GM12878 (cell line): ENCODE measurements around the gene SNX22. TPM values are rescaled to one million over a fixed set of nuclear protein-coding genes. Genes with fewer than 3 reads are reported as not detected.

ENCODE experiments used
- ATAC-seq: fragments of 200-7000 bp; cut with Tn5 transposase; 3 replicates; pipeline ENCODE4 v1.9.1; 2020; ENCODE audit warnings: mild to moderate bottlenecking, moderate library complexity
- BruUV-seq: library from RNA; stranded (reverse); fragments of 400-500 nt; replicated peaks from 2 replicates; lab custom pipeline; 2021; lab: Mats Ljungman, UMichigan
- CTCF ChIA-PET: fragments of 300-600 bp; sonication (Branson Sonifier 250); formaldehyde crosslinking; extraction: SDS; loops from one replicate; lab custom pipeline; 2021; ENCODE audit warnings: inconsistent platforms; lab: Yijun Ruan, JAX
- POLR2A ChIA-PET: fragments of 350-600 bp; formaldehyde crosslinking; extraction: SDS; loops from one replicate; lab custom pipeline; 2021; ENCODE audit warnings: inconsistent platforms; lab: Charles Lee
- RAD21 ChIA-PET: fragments of 300-600 bp; sonication (Branson Sonifier 250); formaldehyde crosslinking; loops from one replicate; lab custom pipeline; 2023; ENCODE audit warnings: antibody characterized with exemption; ENCODE audit not compliant: unreplicated experiment; lab: Charles Lee
- SMC1A ChIA-PET: fragments of 300-600 bp; sonication (Branson Sonifier 250); formaldehyde crosslinking; loops from one replicate; lab custom pipeline; 2023; ENCODE audit not compliant: unreplicated experiment, uncharacterized antibody; lab: Charles Lee
- DNase-seq: peaks from one replicate; pipeline ENCODE4 v3.0.0-alpha.2; 2011; ENCODE audit warnings: low read depth, low spot score
- FAIRE-seq: peaks from 3 replicates; lab custom pipeline; 2011; peaks lifted over from hg19 to GRCh38; lab: Jason Lieb, UNC
- H2AFZ ChIP-seq: 2 replicates; pipeline ENCODE4 v1.6.0; 2011; ENCODE audit warnings: low read depth, low read length, control low read depth; ENCODE audit not compliant: control insufficient read depth
- H3K27ac ChIP-seq: 2 replicates; pipeline ENCODE4 v1.5.1; 2011; ENCODE audit warnings: control low read depth; ENCODE audit not compliant: control insufficient read depth, insufficient read depth
- H3K27me3 ChIP-seq, 2 experiments: replicated peaks in 1 of 2; 2 replicates each; pipeline versions ENCODE4 v1.6.0 to v1.6.1; 2011; ENCODE audit warnings: low read length in 1 of 2; ENCODE audit not compliant: control insufficient read depth in 2 of 2, insufficient read depth in 2 of 2
- H3K36me3 ChIP-seq, 2 experiments: 2 replicates each; pipeline ENCODE4 v1.5.1; 2011; ENCODE audit warnings: low read length in 1 of 2; ENCODE audit not compliant: control insufficient read depth in 2 of 2, insufficient read depth in 2 of 2
- H3K4me1 ChIP-seq: 2 replicates; pipeline ENCODE4 v1.6.1; 2011; ENCODE audit warnings: mild to moderate bottlenecking, low read length, moderate library complexity, mixed read lengths; ENCODE audit not compliant: control insufficient read depth, insufficient read depth
- H3K4me2 ChIP-seq: 2 replicates; pipeline ENCODE4 v1.6.0; 2011; ENCODE audit warnings: control low read depth; ENCODE audit not compliant: control insufficient read depth, insufficient read depth
- H3K4me3 ChIP-seq: fragments of 200-600 bp; sonication (generic); 2 replicates; pipeline ENCODE4 v1.5.1; 2016
- H3K79me2 ChIP-seq: 2 replicates; pipeline ENCODE4 v1.6.0; 2011; ENCODE audit warnings: low read length; ENCODE audit not compliant: control insufficient read depth, insufficient read depth
- H3K9ac ChIP-seq: 2 replicates; pipeline ENCODE4 v1.8.0; 2011; ENCODE audit warnings: low read length, control low read depth, mixed read lengths; ENCODE audit not compliant: control insufficient read depth, insufficient read depth
- H3K9me3 ChIP-seq: replicated peaks from 3 replicates; pipeline ENCODE4 v1.5.1; 2011; ENCODE audit warnings: mild to moderate bottlenecking, low read length; ENCODE audit not compliant: control insufficient read depth, insufficient read depth
- H4K20me1 ChIP-seq: 2 replicates; pipeline ENCODE4 v1.6.0; 2011; ENCODE audit not compliant: control insufficient read depth, insufficient read depth
- ATF7 ChIP-seq: fragments of 450-650 bp; IDR thresholded peaks from 2 replicates; pipeline ENCODE4 v1.6.1; 2016; ENCODE audit warnings: low read depth, mild to moderate bottlenecking
- CBX3 ChIP-seq: fragments of 200-600 bp; sonication (generic); IDR thresholded peaks from 2 replicates; pipeline ENCODE4 v1.6.1; 2016; ENCODE audit warnings: low read depth, borderline replicate concordance
- ETV6 ChIP-seq, 2 experiments: fragments of 450-650 bp in 1 of 2; IDR thresholded peaks in 1 of 2; conservative IDR thresholded peaks in 1 of 2; 2 replicates each; pipeline ENCODE4 v1.6.1; 2014; ENCODE audit warnings: antibody characterized with exemption in 1 of 2, borderline replicate concordance in 1 of 2, low read depth in 1 of 2, mild to moderate bottlenecking in 1 of 2, moderate library complexity in 1 of 2
- MEF2B ChIP-seq: fragments of 450-650 bp; IDR thresholded peaks from 2 replicates; pipeline ENCODE4 v1.6.1; 2018; ENCODE audit warnings: mild to moderate bottlenecking, moderate library complexity; ENCODE audit not compliant: partially characterized antibody, poor library complexity, severe bottlenecking
- MTA2 ChIP-seq: fragments of 450-650 bp; IDR thresholded peaks from 2 replicates; pipeline ENCODE4 v1.6.1; 2016; ENCODE audit warnings: low read depth, mild to moderate bottlenecking, moderate library complexity
- NR2C1 ChIP-seq: fragments of 450-650 bp; IDR thresholded peaks from 2 replicates; pipeline ENCODE4 v1.6.1; 2017; ENCODE audit warnings: antibody characterized with exemption, mild to moderate bottlenecking, moderate library complexity
- ZNF274 ChIP-seq: IDR thresholded peaks from one replicate; pipeline ENCODE4 v1.8.0; 2011; ENCODE audit not compliant: insufficient read length, insufficient read depth
- WGBS: methylation state at CpG from one replicate; pipeline ENCODE4 v1.1.6; 2016; ENCODE audit warnings: low lambda C conversion rate; ENCODE audit not compliant: insufficient replicate concordance, insufficient coverage; ENCODE audit errors: missing lambda C conversion rate; 5-methylcytosine and 5-hydroxymethylcytosine counted together
- in situ Hi-C: fragments of 300-500 bp; cut with MboI; formaldehyde crosslinking; loops from 9 replicates; pipeline ENCODE4 v1.14.3; 2018; ENCODE audit warnings: mixed read lengths
- intact Hi-C: fragments of 100-400 bp; cut with micrococcal nuclease; formaldehyde crosslinking; loops from one replicate; pipeline ENCODE4 v1.14.2; 2022; ENCODE audit not compliant: unreplicated experiment
- polyA plus RNA-seq, 11 experiments: library from polyadenylated mRNA; depleted of rRNA in 4 of 11; unstranded in 6 of 11; stranded (reverse) in 5 of 11; fragments of >200 nt; fragmentation: Nextera tagmentation in 4 of 11; fragmentation: Illumina TruSeq in 1 of 11; extraction: Ambion mirVana in 4 of 11; extraction: Trizol in 1 of 11; gene quantifications; 1 replicate in 1 of 11; 2 replicates in 10 of 11; pipeline versions ENCODE4 v1.2.1 to v1.2.3, GENCODE V29; 2011 to 2016; ENCODE audit warnings: inconsistent platforms in 2 of 11, missing spikeins in 2 of 11, low read depth in 1 of 11
- total RNA-seq, 4 experiments: library from RNA; depleted of rRNA in 3 of 4; stranded (reverse); fragments of >200 nt in 3 of 4; fragmentation: Illumina TruSeq in 1 of 4; extraction: Trizol in 1 of 4; gene quantifications; 2 replicates each; pipeline versions ENCODE4 v1.2.1 to v1.2.3, GENCODE V29; 2013 to 2021
- TF ChIP-seq, protein P1 (sequence below): IDR thresholded peaks from 2 replicates; pipeline ENCODE4 v1.6.1; 2011; ENCODE audit warnings: borderline replicate concordance, low read depth, mild to moderate bottlenecking, moderate library complexity, mixed read lengths, low read length; ENCODE audit not compliant: insufficient read depth; ENCODE audit errors: extremely low read length
- TF ChIP-seq, protein P2 (sequence below): fragments of 450-650 bp; IDR thresholded peaks from 2 replicates; pipeline ENCODE4 v1.6.1; 2014; ENCODE audit warnings: mild to moderate bottlenecking
- TF ChIP-seq, protein P3 (sequence below): fragments of 450-650 bp; IDR thresholded peaks from 2 replicates; pipeline ENCODE4 v1.6.1; 2017; ENCODE audit warnings: mild to moderate bottlenecking

SNX22 gene
- total and polyA plus RNA-seq, 10 of the 15 experiments (the other 5 are each of a cell fraction or from before 2014, with no cell fraction given): 4.4 to 29.0 (median 8.7) TPM

DNA sequence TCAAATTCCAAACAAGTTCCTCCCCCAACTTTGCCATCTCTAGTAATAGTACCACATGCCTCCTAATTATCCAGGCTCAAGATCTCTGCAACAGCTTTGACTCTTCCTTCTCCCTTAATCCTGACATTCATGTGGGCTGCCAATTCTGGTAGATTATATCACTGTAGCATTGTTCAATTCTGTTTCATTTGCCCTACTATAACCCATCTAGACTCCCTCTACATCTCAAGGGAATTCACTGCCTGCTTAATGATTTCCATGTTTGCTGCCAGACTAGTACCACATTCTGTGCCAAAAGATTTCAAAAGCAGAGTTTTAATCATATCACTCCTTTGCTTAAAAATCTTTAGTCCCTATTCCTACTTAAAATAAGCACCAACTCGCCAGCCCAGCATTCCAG lies 45.9 kb downstream of the SNX22 start:
- Histone ChIP-seq H3K36me3 (peaks cover 1 to 11% of the 10 kb centered on the region in 2 experiments; a peak in 3 of 4 replicates), H3K9me3 (no peaks in the 10 kb centered on the region), H3K27ac (no peak overlapping the region), H3K4me1 (no peaks in the 10 kb centered on the region), H2AFZ (no peak overlapping the region), H4K20me1 (no peaks in the 10 kb centered on the region), H3K79me2 (no peaks in the 10 kb centered on the region), H3K4me2 (no peak overlapping the region), H3K4me3 (no peak overlapping the region), H3K9ac (no peak overlapping the region), H3K27me3 (no peaks in the 10 kb centered on the region)
- ATAC-seq (no peak), DNase-seq (no peak), FAIRE-seq (no peak)
- BruUV-seq: no TSS peak
- POLR2A ChIA-PET: interaction anchor here (0.5 to 0.7 kb wide), 3 partner anchors 158 to 608 kb away, joined by 4 to 6 read pairs (median 5); no protein-coding TSS in a partner anchor
- in situ Hi-C loops (no loop called here), intact Hi-C loops (no loop called here)
- CTCF ChIA-PET: no interaction called here
- RAD21 ChIA-PET: no interaction called here
- TF ChIP-seq, protein P1, sequence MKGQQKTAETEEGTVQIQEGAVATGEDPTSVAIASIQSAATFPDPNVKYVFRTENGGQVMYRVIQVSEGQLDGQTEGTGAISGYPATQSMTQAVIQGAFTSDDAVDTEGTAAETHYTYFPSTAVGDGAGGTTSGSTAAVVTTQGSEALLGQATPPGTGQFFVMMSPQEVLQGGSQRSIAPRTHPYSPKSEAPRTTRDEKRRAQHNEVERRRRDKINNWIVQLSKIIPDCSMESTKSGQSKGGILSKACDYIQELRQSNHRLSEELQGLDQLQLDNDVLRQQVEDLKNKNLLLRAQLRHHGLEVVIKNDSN: no peak
- SMC1A ChIA-PET: interaction anchor here (2.0 kb wide), 1 partner anchor 10 kb away, joined by 5 read pairs; no protein-coding TSS in a partner anchor
- 100% methylated on average over 1 of the region's 1 CpG for WGBS

GRCh38 chr15:64205202-64205601 lies 53.7 kb downstream of the SNX22 start:
- no peak overlapping the region for H2AFZ ChIP-seq
- intact Hi-C loops (loop anchor here (5.0 to 10.0 kb wide), 3 partner anchors 450 to 522 kb away; no protein-coding TSS in a partner anchor), in situ Hi-C loops (loop anchor here (25.0 kb wide), 1 partner anchor 457 kb away; no protein-coding TSS in a partner anchor)
- no peak overlapping the region for H3K9ac ChIP-seq
- no peak overlapping the region for H3K4me3 ChIP-seq
- no peaks in the 10 kb centered on the region for H4K20me1 ChIP-seq
- H3K9me3 ChIP-seq: no peaks in the 10 kb centered on the region
- H3K36me3 ChIP-seq: peaks cover 3 to 10% of the 10 kb centered on the region in 2 experiments; a peak in 3 of 4 replicates
- H3K27me3 ChIP-seq: no peaks in the 10 kb centered on the region
- ChIA-PET SMC1A (interaction anchor here (0.9 kb wide), 1 partner anchor 222 kb away, joined by 3 read pairs; no protein-coding TSS in a partner anchor), CTCF (interaction anchor here (0.9 to 1.6 kb wide), 4 partner anchors 26 to 523 kb away, joined by 3 to 5 read pairs (median 3); no protein-coding TSS in a partner anchor), POLR2A (no interaction called here), RAD21 (no interaction called here)
- H3K4me2 ChIP-seq: no peak overlapping the region
- no peak overlapping the region for H3K27ac ChIP-seq
- TF ChIP-seq ATF7 (no peak), ZNF274 (no peak), ETV6 (conservative IDR thresholded peaks at IDR 0.05 in 1 of 2, IDR thresholded peaks at IDR 0.05 in 1 of 2; ENCODE audit: borderline replicate concordance in 1 of 2, low read depth in 1 of 2) (no peak), MTA2 (no peak), NR2C1 (no peak), MEF2B (no peak), CBX3 (no peak)
- TF ChIP-seq, protein P2, sequence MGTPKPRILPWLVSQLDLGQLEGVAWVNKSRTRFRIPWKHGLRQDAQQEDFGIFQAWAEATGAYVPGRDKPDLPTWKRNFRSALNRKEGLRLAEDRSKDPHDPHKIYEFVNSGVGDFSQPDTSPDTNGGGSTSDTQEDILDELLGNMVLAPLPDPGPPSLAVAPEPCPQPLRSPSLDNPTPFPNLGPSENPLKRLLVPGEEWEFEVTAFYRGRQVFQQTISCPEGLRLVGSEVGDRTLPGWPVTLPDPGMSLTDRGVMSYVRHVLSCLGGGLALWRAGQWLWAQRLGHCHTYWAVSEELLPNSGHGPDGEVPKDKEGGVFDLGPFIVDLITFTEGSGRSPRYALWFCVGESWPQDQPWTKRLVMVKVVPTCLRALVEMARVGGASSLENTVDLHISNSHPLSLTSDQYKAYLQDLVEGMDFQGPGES: no peak
- TF ChIP-seq, protein P3, sequence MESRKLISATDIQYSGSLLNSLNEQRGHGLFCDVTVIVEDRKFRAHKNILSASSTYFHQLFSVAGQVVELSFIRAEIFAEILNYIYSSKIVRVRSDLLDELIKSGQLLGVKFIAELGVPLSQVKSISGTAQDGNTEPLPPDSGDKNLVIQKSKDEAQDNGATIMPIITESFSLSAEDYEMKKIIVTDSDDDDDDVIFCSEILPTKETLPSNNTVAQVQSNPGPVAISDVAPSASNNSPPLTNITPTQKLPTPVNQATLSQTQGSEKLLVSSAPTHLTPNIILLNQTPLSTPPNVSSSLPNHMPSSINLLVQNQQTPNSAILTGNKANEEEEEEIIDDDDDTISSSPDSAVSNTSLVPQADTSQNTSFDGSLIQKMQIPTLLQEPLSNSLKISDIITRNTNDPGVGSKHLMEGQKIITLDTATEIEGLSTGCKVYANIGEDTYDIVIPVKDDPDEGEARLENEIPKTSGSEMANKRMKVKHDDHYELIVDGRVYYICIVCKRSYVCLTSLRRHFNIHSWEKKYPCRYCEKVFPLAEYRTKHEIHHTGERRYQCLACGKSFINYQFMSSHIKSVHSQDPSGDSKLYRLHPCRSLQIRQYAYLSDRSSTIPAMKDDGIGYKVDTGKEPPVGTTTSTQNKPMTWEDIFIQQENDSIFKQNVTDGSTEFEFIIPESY: no peak
- H3K79me2 ChIP-seq: no peaks in the 10 kb centered on the region
- DNase-seq (no peak), FAIRE-seq (no peak), ATAC-seq (no peak)
- no TSS peak for BruUV-seq
- no peaks in the 10 kb centered on the region for H3K4me1 ChIP-seq
